HG03066 (cell line): ENCODE measurements around the gene RBKS.
"Not testable (repeated sequence)": the region's sequence is repeated elsewhere in the genome, so short reads cannot be mapped to it uniquely, and the experiment has no call there.

Experiments used
- ATAC-seq: cut with Tn5 transposase; IDR thresholded peaks from one replicate; pipeline ENCODE4 v1.9.1; 2021; ENCODE audit warnings: low read depth; ENCODE audit not compliant: unreplicated experiment

The RBKS gene

DNA sequence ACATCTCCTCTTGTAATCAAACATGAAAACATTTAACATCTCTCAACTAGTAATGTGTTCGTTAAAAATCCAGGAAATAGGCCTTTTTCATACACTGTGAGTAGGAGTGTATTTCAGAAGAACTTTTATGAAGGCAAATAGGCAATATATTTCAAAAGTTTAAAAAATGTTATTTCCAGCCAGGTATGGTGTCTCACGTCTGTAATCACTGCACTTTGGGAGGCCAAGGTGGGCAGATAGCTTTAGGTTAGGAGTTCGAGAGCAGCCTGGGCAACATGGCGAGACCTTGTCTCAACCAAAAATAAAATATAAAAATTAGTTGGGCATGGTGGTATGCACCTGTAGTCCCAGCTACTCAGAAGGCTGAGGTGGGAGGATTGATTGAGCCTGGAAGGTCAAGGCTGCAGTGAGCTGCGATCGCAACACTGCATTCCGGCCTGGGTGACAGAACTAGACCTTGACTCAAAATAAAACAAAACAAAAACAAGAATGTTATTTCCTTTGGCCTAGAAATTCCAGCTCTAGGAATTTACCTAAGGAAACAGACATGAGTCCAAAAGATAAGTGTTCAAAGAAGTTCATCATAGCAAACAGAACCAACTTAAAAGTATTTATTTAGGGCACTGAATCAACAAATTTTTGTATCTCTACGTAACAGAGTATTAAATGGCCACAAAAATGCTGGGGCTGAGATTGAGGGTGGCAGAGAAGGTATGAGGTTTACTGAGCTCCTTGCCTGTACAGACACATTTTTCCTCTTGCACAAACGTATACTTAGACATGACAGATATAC is 14.9 kb downstream of the RBKS start:
- ATAC-seq = no peak

DNA sequence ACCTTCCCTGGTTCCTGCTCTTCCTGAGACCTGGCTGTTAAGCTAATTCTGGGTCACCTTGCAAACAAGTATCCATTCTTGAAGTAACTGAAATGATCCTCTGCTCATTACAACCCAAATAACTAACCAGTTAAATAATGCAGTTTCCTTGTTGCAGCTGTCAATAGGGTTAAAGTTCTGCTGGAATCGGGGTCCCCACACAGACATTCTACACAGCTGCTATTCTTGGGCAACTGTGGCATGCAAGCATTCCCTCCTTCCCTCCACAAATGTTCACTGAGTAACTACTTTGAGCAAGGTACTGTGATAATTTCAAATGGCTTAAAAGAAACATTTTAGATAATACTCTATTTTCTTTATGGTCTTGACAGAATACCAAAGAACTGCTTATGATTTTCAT is 17.1 kb downstream of the RBKS start:
- ATAC-seq = no peak

DNA sequence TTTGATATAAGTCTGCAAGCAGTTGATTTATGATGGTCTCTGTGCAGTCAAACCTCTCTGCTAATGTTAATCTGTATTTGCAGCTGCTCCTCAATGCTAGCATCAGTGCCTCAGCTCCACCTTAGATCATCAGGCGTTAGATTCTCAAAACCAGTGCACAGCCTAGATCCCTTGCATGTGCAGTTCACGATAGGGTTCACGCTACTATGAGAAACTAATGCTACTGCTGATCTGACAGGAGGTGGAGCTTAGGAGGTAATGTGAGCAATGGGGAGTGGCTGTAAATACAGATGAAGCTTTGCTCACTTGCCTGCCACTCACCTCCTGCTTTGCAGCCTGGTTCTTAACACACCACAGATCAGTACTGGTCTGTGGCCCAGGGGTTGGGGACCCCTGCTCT is 18.4 kb downstream of the RBKS start:
- no peak for ATAC-seq

DNA sequence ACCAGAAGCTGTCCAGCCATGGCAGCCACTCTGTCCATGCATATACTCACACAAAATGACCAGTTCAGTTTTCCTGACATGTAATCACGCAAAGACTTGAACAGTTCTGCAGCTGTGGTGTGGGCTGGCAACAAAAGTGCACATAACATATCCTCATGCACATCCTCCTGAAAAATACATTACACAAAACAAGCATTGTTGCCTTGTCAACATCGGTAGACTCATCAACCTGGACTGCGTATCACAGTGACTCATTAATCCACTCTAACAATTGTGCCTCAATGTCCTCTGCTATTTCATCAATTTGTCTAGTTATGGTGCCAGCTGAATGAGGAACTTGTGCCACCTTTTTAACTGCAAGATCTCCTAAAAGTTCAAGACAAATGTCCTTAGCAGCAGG is 19.5 kb downstream of the RBKS start:
- no peak for ATAC-seq

DNA sequence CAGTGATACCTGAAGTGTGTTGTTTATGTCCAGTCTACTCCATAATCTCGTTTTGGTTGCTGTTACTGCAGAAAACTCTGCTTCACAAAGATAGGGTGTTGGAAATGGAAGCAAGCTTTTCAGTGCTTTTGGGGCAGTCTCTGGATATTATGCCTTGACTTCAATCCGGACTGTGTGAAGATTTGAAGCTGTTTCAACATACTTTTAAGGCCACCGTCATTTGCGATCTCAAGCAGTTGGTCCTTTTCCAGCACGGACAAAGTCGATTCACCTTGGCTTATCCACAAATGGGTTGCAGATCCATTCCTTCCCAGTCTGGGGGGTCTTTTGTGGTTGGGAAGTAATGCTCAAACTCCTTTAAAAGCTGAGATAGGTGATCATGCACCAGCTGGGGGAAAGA is 20.4 kb downstream of the RBKS start:
- ATAC-seq = no peak

DNA sequence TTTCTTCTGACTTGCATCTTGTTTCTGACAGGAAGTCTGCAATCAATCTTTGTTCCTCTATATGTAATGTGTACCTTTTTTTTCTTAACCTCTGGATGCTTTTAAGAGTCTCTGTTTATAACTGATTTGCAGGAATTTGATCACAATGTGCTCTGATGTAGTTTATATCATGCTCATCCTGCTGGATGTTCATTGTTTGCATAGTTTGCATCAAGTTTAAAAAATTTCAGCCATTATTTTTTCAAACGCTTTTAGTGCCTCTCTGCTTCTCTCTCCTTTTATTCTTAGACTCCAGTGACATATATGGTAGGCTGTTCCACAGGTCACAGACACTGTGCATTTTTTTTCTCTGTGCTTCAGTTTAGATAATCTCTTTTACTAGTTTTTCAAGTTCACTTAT is 23.9 kb downstream of the RBKS start:
- ATAC-seq = no peak

DNA sequence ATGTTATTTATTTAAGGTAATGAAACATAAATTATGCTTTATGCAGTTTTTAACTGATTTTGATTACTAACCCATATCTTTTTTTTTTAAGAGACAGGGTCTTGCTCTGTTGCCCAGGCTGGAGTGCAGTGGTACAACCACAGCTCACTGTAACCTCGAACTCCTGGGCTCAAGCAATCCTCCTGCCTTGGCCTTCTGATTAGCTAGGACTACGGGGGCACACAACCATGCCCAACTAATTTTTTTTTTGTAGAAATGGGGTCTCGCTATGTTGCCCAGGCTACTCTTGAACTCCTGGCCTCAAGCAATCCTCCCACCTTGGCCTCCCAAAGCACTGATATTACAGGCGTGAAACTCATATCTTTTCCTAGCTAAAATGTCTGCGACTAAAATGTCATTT is 26.2 kb downstream of the RBKS start:
- not testable (repeated sequence) for ATAC-seq

DNA sequence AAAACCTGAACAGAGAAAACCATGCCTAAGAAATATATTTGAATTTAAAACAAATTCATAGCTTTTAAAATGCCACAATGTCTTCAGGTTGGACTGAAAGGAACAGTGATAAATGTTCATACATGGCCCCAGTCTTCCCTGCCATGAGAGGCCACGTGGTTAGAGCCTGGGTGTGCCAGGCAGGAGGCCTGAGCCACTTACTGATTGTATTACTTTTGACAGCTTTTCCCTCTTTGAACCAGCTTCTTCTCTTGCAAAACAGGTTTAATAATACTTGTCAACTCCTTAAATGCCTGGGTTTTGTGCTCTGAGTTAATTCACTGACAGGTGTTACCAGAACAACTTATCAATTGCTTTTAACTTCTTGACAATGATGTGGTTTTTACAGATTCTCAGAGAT is 27.0 kb downstream of the RBKS start:
- no peak for ATAC-seq

DNA sequence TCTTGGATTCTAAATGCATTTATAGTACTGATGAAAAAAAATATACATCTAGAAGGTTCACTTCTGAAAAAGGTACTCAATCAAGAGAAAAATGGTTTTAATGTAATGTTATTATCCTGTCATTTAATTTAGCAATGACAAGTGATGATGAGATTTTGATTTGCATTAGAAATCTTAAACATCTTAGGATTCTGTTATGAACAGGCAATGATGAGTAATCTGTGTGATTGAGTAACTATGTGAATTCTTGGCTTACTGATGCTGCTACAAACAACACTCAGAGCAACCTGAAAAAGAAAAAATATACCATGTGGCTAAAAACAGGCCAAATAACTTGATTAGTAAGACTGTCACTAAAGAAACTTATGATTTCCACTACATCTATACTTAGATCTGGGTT is 30.1 kb downstream of the RBKS start:
- ATAC-seq = no peak

DNA sequence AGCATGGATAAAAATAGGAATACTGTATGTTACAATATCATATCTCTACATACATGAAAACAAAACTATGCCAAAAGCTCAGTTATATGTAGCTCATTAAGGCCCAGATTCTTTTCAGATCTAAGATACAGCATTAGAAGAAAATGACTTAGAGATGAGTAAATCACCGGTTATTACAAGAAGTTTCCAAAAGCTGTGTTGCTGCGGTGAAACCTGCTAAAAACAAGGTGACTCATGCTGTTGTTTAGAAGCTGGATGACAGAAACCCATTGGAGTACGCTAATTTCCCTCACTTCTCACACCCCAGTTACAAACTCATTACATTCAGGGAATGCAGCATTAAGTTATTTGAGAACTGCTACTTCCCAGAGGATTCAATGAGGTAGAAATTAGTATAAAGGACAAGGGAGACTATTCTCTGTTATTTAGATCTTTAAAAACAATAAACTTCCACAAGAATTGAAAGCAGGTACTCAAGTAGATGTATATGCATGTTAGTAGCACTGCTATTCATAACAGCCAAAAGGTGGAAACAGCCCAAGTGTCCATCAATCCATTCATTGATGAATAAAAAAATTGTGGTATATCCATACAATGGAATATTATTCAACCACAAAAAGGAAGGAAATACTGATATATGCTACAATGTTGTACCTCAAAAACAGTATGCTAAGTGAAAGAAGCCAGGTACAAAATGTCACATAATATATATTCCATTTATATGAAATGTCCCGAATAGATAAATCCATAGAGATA is 32.6 kb downstream of the RBKS start:
- no peak for ATAC-seq

DNA sequence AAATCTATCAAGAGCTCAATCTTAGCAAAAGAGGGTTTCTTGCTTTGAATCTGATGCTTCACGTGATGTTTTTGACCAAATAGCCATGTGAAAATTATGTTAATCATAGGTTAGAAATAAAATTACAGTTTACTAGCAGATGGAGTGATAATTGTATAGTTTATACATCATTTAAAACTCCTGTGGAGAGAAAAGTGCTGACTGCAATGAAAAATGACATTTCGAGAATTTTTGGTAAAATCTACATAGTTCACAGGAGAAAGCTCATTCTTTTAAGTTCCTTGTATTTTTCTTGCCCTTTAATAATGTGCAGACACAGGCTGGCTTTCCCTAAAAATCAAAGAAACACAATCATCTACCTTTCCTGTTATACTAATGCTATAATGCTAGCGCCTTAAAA is 33.2 kb downstream of the RBKS start:
- ATAC-seq = no peak

DNA sequence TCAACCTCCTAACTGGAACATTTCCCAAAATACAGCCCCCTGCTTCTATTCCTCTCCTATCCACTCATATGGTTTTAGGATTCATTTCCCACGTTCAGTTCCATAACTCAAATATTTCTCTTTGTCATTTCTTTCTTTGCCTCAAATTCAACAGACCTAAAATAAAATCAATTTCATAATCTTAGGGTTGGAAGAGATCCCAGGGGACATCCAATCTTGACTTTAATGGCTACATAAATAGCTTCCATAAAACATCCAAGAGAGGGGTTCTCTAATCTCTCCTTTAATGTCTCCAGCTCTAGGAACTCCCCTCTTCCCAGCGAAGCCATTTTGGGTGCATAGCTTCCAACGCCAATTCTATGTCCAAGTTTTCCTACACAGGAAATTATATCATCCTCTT is 33.8 kb downstream of the RBKS start:
- no peak for ATAC-seq

DNA sequence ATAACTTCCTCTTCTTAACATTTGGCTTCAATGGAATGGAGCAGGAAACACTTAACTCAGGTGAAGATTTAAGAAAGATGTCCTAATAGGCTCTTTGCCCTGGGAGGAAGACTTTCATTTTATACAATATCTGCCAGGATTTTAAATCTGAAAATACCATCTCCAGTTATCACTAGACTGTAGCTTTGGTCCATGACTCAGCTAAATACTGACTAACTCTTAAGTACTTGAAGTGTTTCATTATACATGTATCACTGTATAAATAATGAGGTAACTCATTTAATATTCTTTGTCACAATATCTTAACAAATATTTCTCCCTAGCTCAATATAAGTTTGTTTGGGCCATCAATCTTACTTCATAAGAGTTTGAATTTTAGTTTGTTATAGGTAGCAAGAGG is 34.7 kb downstream of the RBKS start:
- ATAC-seq = no peak

DNA sequence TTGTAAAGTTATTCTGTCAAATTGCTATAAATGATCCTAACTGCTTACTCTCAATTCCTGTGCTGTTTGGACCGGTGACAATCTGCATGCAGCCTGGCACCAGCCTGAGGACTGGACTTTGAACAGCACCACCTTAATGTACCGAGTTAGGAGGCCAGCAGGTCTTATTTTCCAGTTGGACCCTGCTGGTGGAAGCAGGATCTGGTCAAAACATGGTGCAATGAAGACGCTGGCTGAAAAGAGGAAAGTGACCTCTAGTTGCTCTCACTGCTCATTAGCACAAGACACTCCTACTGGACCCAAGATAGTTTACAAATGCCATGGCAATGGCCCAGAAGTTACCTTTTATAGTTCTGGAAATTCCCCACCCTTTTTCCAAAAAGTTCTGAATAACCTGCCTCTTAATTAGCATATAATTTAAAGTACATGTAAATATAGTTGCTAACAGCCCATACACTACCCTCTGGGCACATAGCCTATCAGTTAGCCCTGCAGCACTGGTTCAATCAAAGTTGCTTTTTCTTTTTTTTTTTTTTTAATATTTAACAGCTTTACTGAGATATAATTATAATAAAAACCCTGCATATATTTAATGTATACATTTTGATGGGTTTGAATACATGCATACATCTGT is 35.8 kb downstream of the RBKS start:
- ATAC-seq = no peak

DNA sequence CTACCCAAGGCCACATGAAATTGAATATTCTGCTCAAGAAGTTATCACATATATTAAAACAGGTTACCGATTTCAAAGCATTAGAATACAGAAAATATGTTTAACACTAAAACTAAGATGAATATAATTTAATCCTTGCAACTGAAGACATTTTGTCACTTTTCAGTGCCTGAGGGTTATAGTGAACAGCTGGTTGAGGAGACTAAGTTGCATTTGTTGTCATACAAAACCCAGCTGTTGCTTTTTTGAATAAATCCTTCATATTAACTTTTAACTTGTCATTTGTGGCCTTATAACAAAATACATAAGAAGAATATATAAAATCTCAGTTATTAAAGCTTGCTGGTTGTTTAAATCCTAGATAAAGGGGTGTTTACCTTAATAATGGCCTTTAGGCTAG is 37.5 kb downstream of the RBKS start:
- ATAC-seq = no peak

DNA sequence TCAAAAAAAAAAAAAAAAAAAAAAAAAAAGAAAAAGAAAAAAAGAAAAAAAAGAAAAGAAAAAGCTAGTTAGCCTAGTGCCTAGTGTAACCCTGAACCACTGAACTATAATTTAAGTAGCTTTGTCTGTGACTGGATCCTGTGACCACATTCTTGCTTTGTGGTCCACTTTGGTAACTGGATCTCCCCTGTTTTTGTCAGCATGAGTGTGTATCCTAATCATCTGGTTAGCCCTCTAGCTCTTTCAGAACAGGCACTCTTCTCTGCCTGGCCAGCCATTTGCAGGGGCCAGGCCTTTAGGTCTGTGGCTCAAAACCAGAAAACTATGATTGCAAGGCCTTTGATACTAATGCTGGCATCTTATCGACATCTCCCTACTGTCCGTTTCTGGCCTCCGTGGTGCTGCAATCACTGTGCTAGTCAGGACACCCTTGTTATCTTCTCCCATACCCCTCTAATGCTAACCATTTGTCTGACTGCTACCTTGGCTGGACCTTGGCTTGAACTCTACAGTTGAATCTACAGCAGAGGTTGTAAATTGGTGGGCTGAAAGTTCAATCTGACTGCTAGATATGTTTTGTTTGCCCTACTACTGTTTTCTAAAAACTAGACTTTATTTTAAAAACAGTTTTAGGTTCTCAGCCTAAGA is 40.5 kb downstream of the RBKS start:
- ATAC-seq = no peak

DNA sequence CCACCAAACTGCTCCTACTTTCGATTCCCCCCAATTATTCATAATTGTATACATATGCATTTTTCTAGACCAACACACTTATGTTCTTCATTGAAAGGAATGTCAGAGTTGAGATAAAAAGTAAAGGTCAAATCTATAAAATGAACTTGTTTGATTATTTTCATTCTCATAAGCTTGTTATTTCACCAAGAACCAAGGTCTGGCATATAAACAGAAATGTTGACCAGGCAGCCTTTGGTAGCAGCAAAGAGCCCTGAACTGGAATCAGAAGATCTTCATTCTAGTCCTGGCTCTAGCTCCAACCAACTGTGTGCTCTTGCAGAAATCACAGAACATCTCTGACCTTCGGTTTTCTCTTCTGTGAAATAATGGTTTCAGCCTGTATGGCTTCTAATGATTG is 42.9 kb downstream of the RBKS start:
- no peak for ATAC-seq

DNA sequence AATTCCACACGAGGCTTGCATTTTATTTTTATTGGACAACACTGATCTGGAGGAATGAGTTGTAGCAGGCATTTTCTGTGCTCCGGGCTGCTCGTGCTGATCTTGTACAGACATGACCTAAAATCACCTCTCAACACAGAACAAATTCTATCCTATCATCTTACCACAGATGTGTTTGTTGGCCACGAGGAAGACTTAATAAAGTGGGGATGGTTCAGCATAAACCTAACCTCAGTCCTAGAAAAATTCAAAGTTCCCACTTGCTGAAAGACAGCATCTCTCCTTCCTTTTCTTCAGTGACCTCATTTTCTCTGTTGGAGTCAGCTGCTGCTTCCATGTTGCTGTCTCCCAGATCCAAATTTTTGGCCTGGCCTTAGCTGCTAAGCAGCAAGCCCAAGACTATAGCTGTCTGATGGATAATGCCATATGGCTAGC is 45.3 kb downstream of the RBKS start:
- no peak for ATAC-seq

DNA sequence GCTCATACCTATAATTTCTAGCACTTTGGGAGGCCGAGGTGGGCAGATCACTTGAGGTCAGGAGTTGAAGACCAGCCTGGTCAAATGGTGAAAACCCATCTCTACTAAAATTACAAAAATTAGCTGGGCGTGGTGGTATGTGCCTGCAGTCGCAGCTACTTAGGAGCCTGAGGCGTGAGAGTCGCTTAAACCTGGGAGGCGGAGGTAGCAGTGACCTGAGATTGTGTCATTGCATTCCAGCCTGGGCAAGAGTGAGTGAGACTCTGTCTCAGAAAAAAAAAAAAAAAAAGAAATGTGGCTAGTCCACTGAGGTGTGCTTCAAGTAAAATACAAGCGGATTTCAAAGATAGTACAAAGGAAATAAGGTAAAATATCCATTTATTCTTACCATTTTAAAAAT is 46.2 kb downstream of the RBKS start:
- no peak for ATAC-seq

DNA sequence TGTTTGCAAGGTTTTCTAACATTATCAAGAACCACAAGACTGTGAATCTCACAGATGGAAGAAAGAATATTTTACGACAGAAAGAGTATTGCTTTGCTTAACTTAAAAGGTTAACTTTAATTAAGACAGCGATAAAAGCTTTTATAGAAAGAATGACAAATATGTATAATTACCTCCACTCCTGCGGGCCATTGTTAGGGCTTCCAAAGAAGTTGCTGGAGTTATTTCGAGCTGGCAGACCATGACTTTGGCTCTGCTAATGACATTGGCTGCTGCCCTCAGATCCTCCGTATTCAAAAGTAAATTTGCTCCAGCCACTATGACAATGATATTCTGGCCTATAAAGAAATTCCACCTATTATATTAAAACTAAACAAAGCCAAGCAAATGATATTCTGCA is 47.3 kb downstream of the RBKS start:
- ATAC-seq = no peak

DNA sequence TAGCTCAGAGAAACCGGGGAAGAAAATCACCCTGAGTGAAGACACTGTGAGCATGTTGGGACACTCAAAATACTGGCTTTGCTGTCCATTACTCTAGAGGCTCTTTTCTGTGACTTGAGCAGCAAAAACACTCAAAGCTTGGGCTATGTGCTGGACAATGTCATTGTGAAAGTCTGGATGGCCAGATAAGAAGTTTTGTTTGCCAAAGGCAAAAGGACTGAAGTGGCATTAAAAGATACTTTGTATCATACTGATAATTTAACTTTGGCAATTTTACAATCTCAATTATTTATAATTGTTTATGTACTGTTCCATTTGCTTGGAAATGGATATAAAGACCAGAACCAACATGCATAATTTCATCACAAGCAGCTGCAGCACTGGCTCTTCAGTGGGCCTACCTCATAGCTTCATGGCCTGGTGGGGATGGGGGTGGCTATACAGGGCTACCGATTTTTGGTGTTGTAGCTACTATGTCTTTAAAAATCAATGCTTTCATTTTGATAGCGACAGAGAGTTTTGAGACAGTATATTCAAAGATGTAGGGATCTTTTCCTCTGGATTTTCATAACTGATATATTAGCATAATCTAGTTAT is 51.1 kb downstream of the RBKS start:
- ATAC-seq = no peak
